Mucosa of stomach (tissue), 1 donor: ENCODE measurements around the gene PACS2.

Experiments used
- H3K27me3 ChIP-seq: one replicate; pipeline ENCODE4 v1.7.0; 2013; ENCODE audit warnings: mild to moderate bottlenecking, low read length; ENCODE audit not compliant: control insufficient read depth, insufficient read depth
- H3K36me3 ChIP-seq: one replicate; pipeline ENCODE4 v1.7.0; 2013; ENCODE audit warnings: low read length; ENCODE audit not compliant: control insufficient read depth, insufficient read depth
- H3K4me1 ChIP-seq: one replicate; pipeline ENCODE4 v1.7.0; 2013; ENCODE audit warnings: mild to moderate bottlenecking, low read length; ENCODE audit not compliant: control insufficient read depth, insufficient read depth
- H3K4me3 ChIP-seq: one replicate; pipeline ENCODE4 v1.7.0; 2013; ENCODE audit warnings: low read length
- H3K9ac ChIP-seq: one replicate; pipeline ENCODE4 v1.7.0; 2013; ENCODE audit warnings: mild to moderate bottlenecking, low read length, moderate library complexity
- H3K9me3 ChIP-seq: one replicate; pipeline ENCODE4 v1.7.0; 2013; ENCODE audit warnings: mild to moderate bottlenecking, low read length, moderate library complexity; ENCODE audit not compliant: control insufficient read depth
- donor health status: Pancreatic carcinoma.

The PACS2 gene

GRCh38 chr14:105411017-105411941, 96.7 kb downstream of the PACS2 start:
- no peaks in the 10 kb centered on the region for H3K9me3 ChIP-seq
- peaks cover 11% of the 10 kb centered on the region for H3K4me1 ChIP-seq
- H3K4me3 ChIP-seq, result no peak overlapping the region
- H3K36me3 ChIP-seq, result no peaks in the 10 kb centered on the region
- H3K9ac ChIP-seq, result no peak overlapping the region
- peaks cover 24% of the 10 kb centered on the region for H3K27me3 ChIP-seq

GRCh38 chr14:105411985-105412770, 97.6 kb downstream of the PACS2 start:
- Histone ChIP-seq H3K27me3 (peaks cover 24% of the 10 kb centered on the region), H3K9me3 (no peaks in the 10 kb centered on the region), H3K9ac (no peak overlapping the region), H3K4me3 (no peak overlapping the region), H3K4me1 (peaks cover 11% of the 10 kb centered on the region), H3K36me3 (no peaks in the 10 kb centered on the region)

- Histone ChIP-seq H3K9ac (no peak overlapping the region), H3K27me3 (peaks cover 24% of the 10 kb centered on the region), H3K4me1 (peaks cover 11% of the 10 kb centered on the region), H3K9me3 (no peaks in the 10 kb centered on the region), H3K4me3 (no peak overlapping the region), H3K36me3 (no peaks in the 10 kb centered on the region)
Measured at GRCh38 chr14:105412771-105413543, 98.4 kb downstream of the PACS2 start.

- Histone ChIP-seq H3K36me3 (no peaks in the 10 kb centered on the region), H3K27me3 (peaks cover 24% of the 10 kb centered on the region), H3K9ac (no peak overlapping the region), H3K4me1 (peaks cover 11% of the 10 kb centered on the region), H3K9me3 (no peaks in the 10 kb centered on the region), H3K4me3 (no peak overlapping the region)
Measured at GRCh38 chr14:105413544-105413886, 99.0 kb downstream of the PACS2 start.

GRCh38 chr14:105414456-105415371, 100.2 kb downstream of the PACS2 start:
- H3K9ac ChIP-seq, result peak overlapping the region; percentile 57
- no peak overlapping the region for H3K4me3 ChIP-seq
- H3K36me3 ChIP-seq, result no peaks in the 10 kb centered on the region
- peaks cover 24% of the 10 kb centered on the region for H3K27me3 ChIP-seq
- peaks cover 20% of the 10 kb centered on the region for H3K4me1 ChIP-seq
- H3K9me3 ChIP-seq, result no peaks in the 10 kb centered on the region

GRCh38 chr14:105415481-105416428, 101.2 kb downstream of the PACS2 start:
- no peak overlapping the region for H3K4me3 ChIP-seq
- no peaks in the 10 kb centered on the region for H3K36me3 ChIP-seq
- H3K9ac ChIP-seq, result no peak overlapping the region
- H3K9me3 ChIP-seq, result no peaks in the 10 kb centered on the region
- H3K27me3 ChIP-seq, result peaks cover 19% of the 10 kb centered on the region
- peaks cover 21% of the 10 kb centered on the region for H3K4me1 ChIP-seq

GRCh38 chr14:105416671-105417070, 102.1 kb downstream of the PACS2 start:
- no peaks in the 10 kb centered on the region for H3K36me3 ChIP-seq
- no peak overlapping the region for H3K4me3 ChIP-seq
- H3K9ac ChIP-seq, result no peak overlapping the region
- H3K27me3 ChIP-seq, result peaks cover 13% of the 10 kb centered on the region
- no peaks in the 10 kb centered on the region for H3K9me3 ChIP-seq
- peaks cover 24% of the 10 kb centered on the region for H3K4me1 ChIP-seq

- Histone ChIP-seq H3K9me3 (no peaks in the 10 kb centered on the region), H3K4me3 (no peak overlapping the region), H3K36me3 (no peaks in the 10 kb centered on the region), H3K27me3 (peaks cover 6% of the 10 kb centered on the region), H3K9ac (no peak overlapping the region), H3K4me1 (peaks cover 31% of the 10 kb centered on the region)
Measured at GRCh38 chr14:105417690-105418121, 103.2 kb downstream of the PACS2 start.

GRCh38 chr14:105418269-105419194, 104.0 kb downstream of the PACS2 start:
- H3K9ac ChIP-seq, result peak overlapping the region; percentile 82
- H3K27me3 ChIP-seq, result no peaks in the 10 kb centered on the region
- no peaks in the 10 kb centered on the region for H3K36me3 ChIP-seq
- no peaks in the 10 kb centered on the region for H3K9me3 ChIP-seq
- H3K4me1 ChIP-seq, result peaks cover 32% of the 10 kb centered on the region
- H3K4me3 ChIP-seq, result no peak overlapping the region
